Dendritic cell treated with granulocyte-macrophage colony-stimulating factor and Interleukin-4, amounts not matched to agents 40 ng/mL and 50 ng/mL, for 4 days (primary cell): ENCODE data around the gene OPRL1.

Experiments
- H3K27ac Mint-ChIP-seq: one replicate; pipeline ENCODE4 v1.8.0; 2022; ENCODE audit warnings: mild to moderate bottlenecking, mixed read lengths
- H3K27me3 Mint-ChIP-seq: one replicate; pipeline ENCODE4 v1.8.0; 2022; ENCODE audit warnings: mild to moderate bottlenecking, mixed read lengths
- H3K36me3 Mint-ChIP-seq: one replicate; pipeline ENCODE4 v1.8.0; 2022; ENCODE audit warnings: low read depth, mixed read lengths
- H3K4me1 Mint-ChIP-seq: one replicate; pipeline ENCODE4 v1.8.0; 2022; ENCODE audit warnings: low read depth, mixed read lengths
- H3K4me3 Mint-ChIP-seq: one replicate; pipeline ENCODE4 v1.8.0; 2022; ENCODE audit warnings: mild to moderate bottlenecking, moderate library complexity, mixed read lengths
- H3K9me3 Mint-ChIP-seq: one replicate; pipeline ENCODE4 v1.8.0; 2022; ENCODE audit warnings: mixed read lengths
- intact Hi-C: fragments of 100-400 bp; cut with micrococcal nuclease; formaldehyde crosslinking; loops from one replicate; pipeline ENCODE4 v1.15.0; 2022

Gene OPRL1

GRCh38 chr20:64056889-64057627 lies 22.8 kb upstream of the OPRL1 start:
- Mint-ChIP-seq H3K4me3 (peak overlapping the region; percentile 34), H3K36me3 (no peaks in the 10 kb centered on the region), H3K9me3 (no peaks in the 10 kb centered on the region), H3K27me3 (peaks cover 71% of the 10 kb centered on the region), H3K4me1 (peaks cover 33% of the 10 kb centered on the region), H3K27ac (peak overlapping the region; percentile 28)
- intact Hi-C loops = no loop called here

DNA sequence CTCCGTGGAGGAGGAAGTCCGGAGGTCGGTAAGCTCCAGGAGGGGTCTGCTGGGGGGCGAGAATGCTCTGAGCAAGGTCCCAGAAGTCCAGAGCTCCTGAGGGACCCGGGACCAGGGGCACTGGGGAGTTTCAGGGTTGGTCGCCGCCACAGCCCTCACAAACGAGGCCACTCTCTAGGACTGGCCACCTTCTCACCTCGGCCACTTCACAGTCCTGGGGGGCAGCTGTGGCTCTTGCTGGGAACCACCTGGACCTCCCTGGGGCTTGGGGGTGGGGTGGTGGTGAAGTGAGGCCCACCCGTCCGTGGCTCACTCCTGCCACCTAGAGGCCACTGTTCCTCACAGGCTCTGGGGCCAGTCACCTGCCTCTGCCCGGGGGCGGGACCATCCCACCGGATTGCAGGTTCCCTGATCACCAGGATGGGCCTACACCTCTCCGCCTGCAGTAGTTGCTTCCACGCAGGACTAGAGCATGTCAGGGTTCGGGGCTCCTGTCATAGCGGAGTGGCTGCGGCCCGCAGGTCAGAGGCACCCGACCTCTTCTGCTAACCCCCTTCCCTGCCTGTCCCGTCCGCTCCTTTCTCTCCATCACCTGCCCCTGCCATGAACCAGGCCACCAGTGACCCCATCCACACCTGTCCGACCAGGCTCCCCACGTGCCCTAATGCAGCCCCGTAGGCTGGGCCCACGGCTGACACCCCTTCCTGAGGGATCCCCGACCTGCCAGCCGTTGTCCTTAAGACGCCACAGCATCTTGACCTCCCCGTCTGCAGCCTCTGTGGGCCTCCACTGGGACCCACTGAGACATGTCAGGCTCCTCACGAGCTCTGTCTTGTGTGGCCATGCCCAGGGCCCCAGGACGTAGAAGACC lies 22.0 kb upstream of the OPRL1 start:
- H3K36me3 Mint-ChIP-seq = peaks cover 2% of the 10 kb centered on the region
- peak overlapping the region; percentile 28 for H3K27ac Mint-ChIP-seq
- H3K27me3 Mint-ChIP-seq = peaks cover 63% of the 10 kb centered on the region
- H3K4me3 Mint-ChIP-seq = no peak overlapping the region
- intact Hi-C loops = no loop called here
- no peaks in the 10 kb centered on the region for H3K9me3 Mint-ChIP-seq
- peaks cover 40% of the 10 kb centered on the region for H3K4me1 Mint-ChIP-seq

DNA sequence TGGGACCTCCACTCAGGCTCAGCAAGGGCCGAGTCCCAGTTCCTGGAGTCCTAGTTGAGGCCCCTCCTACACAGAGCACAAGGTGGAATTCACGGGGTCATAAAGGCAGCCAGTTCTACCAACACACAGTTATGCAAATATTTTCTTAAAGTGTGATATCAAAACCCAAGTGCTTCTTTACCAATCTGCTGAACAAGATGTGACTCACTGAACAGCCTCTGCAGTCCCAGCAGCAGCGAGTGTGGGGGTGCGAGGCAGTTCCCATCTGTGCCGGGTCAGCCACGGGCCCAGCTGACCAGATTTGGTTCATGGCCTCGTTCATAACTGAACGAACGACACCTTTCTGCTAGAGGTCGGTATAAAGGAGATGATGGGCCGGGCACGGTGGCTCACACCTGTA lies 21.3 kb upstream of the OPRL1 start:
- Mint-ChIP-seq H3K27ac (peak overlapping the region; percentile 28), H3K4me1 (peaks cover 40% of the 10 kb centered on the region), H3K4me3 (no peak overlapping the region), H3K36me3 (peaks cover 8% of the 10 kb centered on the region), H3K27me3 (peaks cover 56% of the 10 kb centered on the region), H3K9me3 (no peaks in the 10 kb centered on the region)
- intact Hi-C loops = no loop called here

- Mint-ChIP-seq H3K27ac (peak overlapping the region; percentile 90), H3K36me3 (peaks cover 13% of the 10 kb centered on the region), H3K4me3 (peak overlapping the region; percentile 92), H3K27me3 (peaks cover 46% of the 10 kb centered on the region), H3K4me1 (peaks cover 55% of the 10 kb centered on the region), H3K9me3 (no peaks in the 10 kb centered on the region)
- intact Hi-C loops = loop anchor here (2.0 kb wide), 1 partner anchor 81 kb away; the partner anchor contains the start of gene PRPF6
Measured at GRCh38 chr20:64062276-64062595, 17.6 kb upstream of the OPRL1 start.

- peaks cover 13% of the 10 kb centered on the region for H3K36me3 Mint-ChIP-seq
- intact Hi-C loops = loop anchor here (2.0 kb wide), 1 partner anchor 82 kb away; the partner anchor contains the start of gene PRPF6
- peak within 1 kb of the TSS; percentile 90 for H3K27ac Mint-ChIP-seq
- H3K9me3 Mint-ChIP-seq = no peaks in the 10 kb centered on the region
- peaks cover 55% of the 10 kb centered on the region for H3K4me1 Mint-ChIP-seq
- peak within 1 kb of the TSS; percentile 92 for H3K4me3 Mint-ChIP-seq
- H3K27me3 Mint-ChIP-seq = peaks cover 43% of the 10 kb centered on the region
Measured at GRCh38 chr20:64062596-64063388, 17.1 kb upstream of the OPRL1 start, which contains the start of gene TCEA2. Gene TCEA2 (plus strand): TSS chr20:64063198. CDS start chr20:64063313, 115 bp downstream.

- Mint-ChIP-seq H3K36me3 (peaks cover 13% of the 10 kb centered on the region), H3K4me3 (peak overlapping the region; percentile 92), H3K27ac (peak overlapping the region; percentile 90), H3K27me3 (peaks cover 44% of the 10 kb centered on the region), H3K4me1 (peaks cover 57% of the 10 kb centered on the region), H3K9me3 (no peaks in the 10 kb centered on the region)
- intact Hi-C loops = loop anchor here (2.0 kb wide), 1 partner anchor 83 kb away; the partner anchor contains the start of gene PRPF6
Measured at GRCh38 chr20:64063389-64064144, 16.3 kb upstream of the OPRL1 start.

GRCh38 chr20:64064145-64064698 lies 15.7 kb upstream of the OPRL1 start:
- Mint-ChIP-seq H3K9me3 (no peaks in the 10 kb centered on the region), H3K4me3 (peak overlapping the region; percentile 92), H3K27me3 (peaks cover 47% of the 10 kb centered on the region), H3K27ac (peak overlapping the region; percentile 90), H3K4me1 (peaks cover 57% of the 10 kb centered on the region), H3K36me3 (peaks cover 13% of the 10 kb centered on the region)
- intact Hi-C loops = no loop called here

- H3K27me3 Mint-ChIP-seq = peaks cover 40% of the 10 kb centered on the region
- peak overlapping the region; percentile 53 for H3K27ac Mint-ChIP-seq
- H3K36me3 Mint-ChIP-seq = peaks cover 13% of the 10 kb centered on the region
- peaks cover 57% of the 10 kb centered on the region for H3K4me1 Mint-ChIP-seq
- H3K9me3 Mint-ChIP-seq = no peaks in the 10 kb centered on the region
- no peak overlapping the region for H3K4me3 Mint-ChIP-seq
- intact Hi-C loops = no loop called here
Measured at GRCh38 chr20:64065062-64065973, 14.6 kb upstream of the OPRL1 start.

DNA sequence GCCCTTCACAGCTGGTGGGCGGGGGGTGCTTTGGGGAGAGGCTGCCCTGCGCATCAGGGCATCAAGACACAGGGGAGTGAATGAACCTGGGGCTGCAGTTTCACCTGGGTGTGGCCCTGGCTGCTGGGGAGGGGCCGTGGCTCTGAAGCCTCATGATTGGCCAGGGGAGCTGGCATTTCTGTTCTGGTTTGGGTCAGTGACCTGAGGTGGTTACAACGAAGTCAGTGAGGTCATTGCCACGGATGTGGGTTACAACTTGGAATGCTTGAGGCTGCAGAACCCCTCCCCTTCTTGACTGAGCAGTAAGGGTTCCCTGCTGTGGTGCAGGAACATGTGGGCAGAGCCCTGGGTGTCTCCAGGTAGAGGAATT lies 13.9 kb upstream of the OPRL1 start:
- Mint-ChIP-seq H3K27ac (peak overlapping the region; percentile 53), H3K4me3 (no peak overlapping the region), H3K4me1 (peaks cover 62% of the 10 kb centered on the region), H3K36me3 (peaks cover 13% of the 10 kb centered on the region), H3K9me3 (no peaks in the 10 kb centered on the region), H3K27me3 (peaks cover 38% of the 10 kb centered on the region)
- intact Hi-C loops = no loop called here

GRCh38 chr20:64067005-64067632 lies 12.8 kb upstream of the OPRL1 start:
- intact Hi-C loops = no loop called here
- Mint-ChIP-seq H3K27me3 (peaks cover 38% of the 10 kb centered on the region), H3K4me3 (no peak overlapping the region), H3K4me1 (peaks cover 70% of the 10 kb centered on the region), H3K36me3 (peaks cover 20% of the 10 kb centered on the region), H3K9me3 (no peaks in the 10 kb centered on the region), H3K27ac (peak overlapping the region; percentile 64)

- H3K27me3 Mint-ChIP-seq = peaks cover 38% of the 10 kb centered on the region
- intact Hi-C loops = no loop called here
- peaks cover 68% of the 10 kb centered on the region for H3K4me1 Mint-ChIP-seq
- peaks cover 26% of the 10 kb centered on the region for H3K36me3 Mint-ChIP-seq
- no peaks in the 10 kb centered on the region for H3K9me3 Mint-ChIP-seq
- H3K27ac Mint-ChIP-seq = no peak overlapping the region
- no peak overlapping the region for H3K4me3 Mint-ChIP-seq
Measured at GRCh38 chr20:64067733-64068307, 12.1 kb upstream of the OPRL1 start.
